Effector memory CD8-positive, alpha-beta T cell (primary cell): Measurements from ENCODE around the gene SEMA3A.

Experiments used
- ATAC-seq: fragments of 150-1000 bp; cut with Tn5 transposase; replicated peaks from 2 replicates; pipeline ENCODE4 v1.10.0; 2021; ENCODE audit warnings: mild to moderate bottlenecking, moderate library complexity
- DNase-seq, 3 experiments: peaks; one replicate each; pipeline ENCODE4 v3.0.0; 2021
- H3K27ac Mint-ChIP-seq, 2 donors: one replicate each; pipeline ENCODE4 v1.8.0; 2022; ENCODE audit warnings: mild to moderate bottlenecking in 2 of 2, mixed read lengths in 2 of 2, moderate library complexity in 2 of 2
- H3K27me3 Mint-ChIP-seq, 2 donors: one replicate each; pipeline ENCODE4 v1.8.0; 2022; ENCODE audit warnings: mixed read lengths in 2 of 2
- H3K36me3 Mint-ChIP-seq: one replicate; pipeline ENCODE4 v1.8.0; 2022; ENCODE audit warnings: mild to moderate bottlenecking, moderate library complexity, mixed read lengths; ENCODE audit not compliant: insufficient read depth
- H3K4me1 Mint-ChIP-seq, 2 donors: one replicate each; pipeline ENCODE4 v1.8.0; 2022; ENCODE audit warnings: low read depth in 2 of 2, mixed read lengths in 2 of 2
- H3K4me3 Mint-ChIP-seq, 2 donors: one replicate each; pipeline ENCODE4 v1.8.0; 2022; ENCODE audit warnings: mild to moderate bottlenecking in 2 of 2, mixed read lengths in 2 of 2, moderate library complexity in 2 of 2
- H3K9me3 Mint-ChIP-seq, 2 donors: one replicate each; pipeline ENCODE4 v1.8.0; 2022; ENCODE audit warnings: mixed read lengths in 2 of 2

SEMA3A gene

DNA sequence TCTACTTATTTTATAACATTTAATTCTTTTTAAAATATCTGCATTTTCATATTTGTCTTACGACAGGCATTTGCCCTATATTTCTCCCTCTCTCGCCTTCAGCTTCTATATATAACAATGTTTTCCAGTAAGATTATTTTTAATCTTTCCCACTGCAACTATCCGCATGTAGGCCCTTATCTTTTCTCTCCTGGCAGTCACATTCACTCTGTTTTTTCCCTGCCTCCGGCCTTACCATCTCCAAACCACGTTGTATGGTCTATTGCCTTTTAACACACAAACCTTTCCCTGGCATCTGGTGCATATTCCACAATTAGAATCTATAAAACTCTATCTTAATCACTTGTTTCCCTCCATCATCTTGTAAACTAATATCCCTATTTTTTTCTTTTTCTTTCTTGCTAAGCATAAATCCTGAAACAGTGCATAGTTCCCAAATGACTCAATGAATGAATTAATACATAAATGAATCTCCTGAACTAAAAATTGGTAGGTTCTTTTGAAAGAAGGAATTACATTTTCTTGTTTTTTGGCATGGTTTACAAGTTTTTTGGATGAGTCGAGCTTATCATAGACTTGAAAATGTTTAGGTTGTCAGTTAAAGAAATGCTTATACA lies 173.2 kb downstream of the SEMA3A start:
- Mint-ChIP-seq H3K36me3 (no peaks in the 10 kb centered on the region), H3K9me3 (peaks cover 0 to 5% of the 10 kb centered on the region in 2 donors), H3K4me3 (no peak overlapping the region), H3K4me1 (no peaks in the 10 kb centered on the region), H3K27me3 (no peaks in the 10 kb centered on the region), H3K27ac (no peak overlapping the region)
- ATAC-seq (no peak), DNase-seq (no peak)

DNA sequence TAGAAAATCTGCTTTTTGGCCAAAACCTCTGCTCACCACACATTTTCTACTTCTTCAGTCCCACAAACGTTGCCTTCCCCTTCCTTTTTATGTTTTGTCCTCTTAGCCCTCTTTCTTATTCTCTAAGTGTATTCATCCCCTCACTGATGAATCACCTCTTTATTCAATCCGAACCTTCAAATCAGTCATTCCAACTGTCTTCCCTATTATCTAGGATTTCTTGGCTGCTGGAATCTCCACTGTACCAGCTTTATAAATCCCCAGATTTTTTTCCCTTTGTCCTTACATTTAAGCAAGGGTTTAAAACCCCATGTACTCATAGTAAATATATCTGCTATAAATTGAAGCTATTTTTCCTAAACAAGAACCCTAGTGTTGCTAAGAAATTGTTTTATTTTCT lies 176.9 kb downstream of the SEMA3A start:
- no peak for ATAC-seq
- Mint-ChIP-seq H3K9me3 (peaks cover 0 to 7% of the 10 kb centered on the region in 2 donors), H3K36me3 (no peaks in the 10 kb centered on the region), H3K27me3 (no peaks in the 10 kb centered on the region), H3K4me1 (no peaks in the 10 kb centered on the region), H3K4me3 (no peak overlapping the region), H3K27ac (no peak overlapping the region)
- no peak for DNase-seq

DNA sequence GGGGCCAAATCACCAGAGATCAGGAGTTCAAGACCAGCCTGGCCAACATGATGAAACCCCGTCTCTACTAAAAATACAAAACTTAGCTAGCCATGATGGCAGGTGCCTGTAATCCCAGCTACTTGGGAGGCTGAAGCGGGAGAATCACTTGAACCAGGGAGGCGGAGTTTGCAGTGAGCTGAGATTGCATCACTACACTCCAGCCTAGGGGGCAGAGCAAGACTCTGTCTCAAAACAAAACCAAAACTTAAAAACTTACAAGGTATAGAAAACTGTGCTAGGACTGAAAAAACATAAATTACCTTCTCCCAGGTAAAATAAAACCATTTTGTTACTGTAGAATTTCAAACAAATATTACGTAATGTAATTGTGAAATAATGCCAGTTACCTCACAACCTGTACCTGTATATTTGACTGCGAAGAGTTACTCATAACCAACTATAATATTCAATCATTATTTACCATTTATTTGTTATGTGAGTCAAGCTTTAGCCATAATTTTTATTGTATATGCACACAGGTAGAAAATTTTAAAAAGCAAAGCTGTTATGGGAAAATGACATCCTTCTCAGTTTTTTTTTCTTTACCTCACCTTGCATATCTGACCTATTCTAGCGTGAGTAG lies 180.9 kb downstream of the SEMA3A start:
- Mint-ChIP-seq H3K9me3 (peaks cover 0 to 10% of the 10 kb centered on the region in 2 donors), H3K4me3 (no peak overlapping the region), H3K27me3 (no peaks in the 10 kb centered on the region), H3K27ac (no peak overlapping the region), H3K4me1 (no peaks in the 10 kb centered on the region), H3K36me3 (no peaks in the 10 kb centered on the region)
- ATAC-seq, result no peak
- no peak for DNase-seq

DNA sequence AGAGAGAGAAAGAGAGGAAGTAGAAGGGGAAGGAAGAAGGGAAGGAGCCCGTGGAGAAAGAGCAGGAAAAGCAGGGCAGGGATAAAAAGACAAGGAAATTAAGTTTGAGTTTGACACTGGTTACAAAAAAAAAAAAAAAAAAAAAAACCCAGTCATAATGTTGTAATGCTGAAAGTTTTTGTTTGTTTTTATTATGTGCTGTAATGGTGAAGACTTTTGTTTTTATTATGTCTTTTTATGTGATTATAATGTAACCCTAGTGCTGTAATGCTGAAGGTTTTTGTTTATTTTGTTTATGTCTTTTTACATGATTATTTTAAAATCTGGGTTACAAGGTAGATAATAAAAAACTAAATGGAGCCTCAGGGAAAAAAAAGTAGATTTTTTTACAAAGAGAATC lies 184.8 kb downstream of the SEMA3A start:
- H3K27ac Mint-ChIP-seq, result no peak overlapping the region
- ATAC-seq, result no peak
- H3K4me1 Mint-ChIP-seq, result no peaks in the 10 kb centered on the region

DNA sequence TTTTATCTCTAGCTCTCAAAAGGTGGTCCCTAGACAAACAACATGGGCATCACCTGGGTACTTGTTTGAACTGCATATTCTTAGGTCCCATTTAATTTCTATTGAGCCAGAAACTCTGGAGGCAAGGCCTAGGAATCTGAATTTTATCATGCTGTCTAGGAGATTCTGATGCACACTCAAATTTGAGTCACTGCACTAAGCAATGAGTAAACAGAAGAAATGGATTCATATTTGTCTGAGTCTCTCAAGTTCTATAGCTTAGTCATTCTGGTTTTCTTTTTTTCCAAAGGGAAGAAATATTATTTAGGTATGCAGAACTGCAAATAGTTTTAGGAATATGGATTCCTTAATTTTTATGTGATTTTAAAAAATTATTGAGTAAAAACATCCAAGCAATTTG lies 185.5 kb downstream of the SEMA3A start:
- no peak for ATAC-seq
- no peak for DNase-seq
- Mint-ChIP-seq H3K36me3 (no peaks in the 10 kb centered on the region), H3K27me3 (no peaks in the 10 kb centered on the region), H3K4me3 (no peak overlapping the region), H3K4me1 (no peaks in the 10 kb centered on the region), H3K27ac (no peak overlapping the region), H3K9me3 (peaks cover 0 to 5% of the 10 kb centered on the region in 2 donors)

More for the DNA sequence above, 184.8 kb downstream of the SEMA3A start:
- Mint-ChIP-seq H3K4me3 (no peak overlapping the region), H3K36me3 (no peaks in the 10 kb centered on the region), H3K9me3 (peaks cover 0 to 7% of the 10 kb centered on the region in 2 donors), H3K27me3 (no peaks in the 10 kb centered on the region)
- DNase-seq, result no peak

DNA sequence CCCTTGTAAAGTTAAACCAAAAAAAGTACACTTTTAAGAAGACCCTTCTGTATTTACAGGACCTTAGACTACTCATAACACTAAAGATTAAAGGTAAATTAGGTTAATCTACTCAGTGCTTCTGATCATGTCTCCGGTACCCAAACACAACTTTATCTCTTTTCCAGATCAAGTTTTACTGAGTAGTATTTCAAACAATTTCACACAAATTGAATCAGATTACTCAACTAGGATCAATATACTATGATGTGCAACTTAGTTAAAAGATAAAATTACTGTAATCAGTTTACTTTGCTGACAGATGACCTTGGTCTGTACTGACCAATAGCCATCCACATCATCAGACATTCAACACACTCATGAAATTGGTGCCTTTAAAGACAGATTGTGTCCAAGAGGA lies 191.4 kb downstream of the SEMA3A start:
- H3K9me3 Mint-ChIP-seq, result no peaks in the 10 kb centered on the region
- H3K27me3 Mint-ChIP-seq, result no peaks in the 10 kb centered on the region
- no peak overlapping the region for H3K4me3 Mint-ChIP-seq
- no peaks in the 10 kb centered on the region for H3K4me1 Mint-ChIP-seq
- H3K36me3 Mint-ChIP-seq, result no peaks in the 10 kb centered on the region
- no peak for DNase-seq
- ATAC-seq, result no peak
- no peak overlapping the region for H3K27ac Mint-ChIP-seq

DNA sequence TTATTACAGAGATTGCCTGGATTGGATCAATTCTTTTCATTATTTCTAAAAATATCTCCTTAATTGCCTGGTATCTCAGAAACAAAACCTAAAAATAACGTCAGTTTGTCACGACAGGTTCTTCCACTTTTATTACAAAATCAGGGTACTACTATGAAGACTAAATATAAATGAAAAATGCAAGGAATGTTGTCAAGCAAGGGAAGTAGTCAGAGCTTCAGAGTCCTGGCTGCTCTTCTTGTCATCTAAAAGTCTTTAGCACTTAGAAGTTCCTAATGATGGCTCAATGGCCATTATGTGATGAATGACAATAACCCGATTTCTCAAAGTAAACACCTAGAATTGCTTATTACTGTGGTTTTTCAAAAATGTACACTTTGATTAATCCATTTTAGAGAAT lies 192.2 kb downstream of the SEMA3A start:
- Mint-ChIP-seq H3K27ac (no peak overlapping the region), H3K36me3 (no peaks in the 10 kb centered on the region), H3K27me3 (no peaks in the 10 kb centered on the region), H3K9me3 (no peaks in the 10 kb centered on the region), H3K4me3 (no peak overlapping the region), H3K4me1 (no peaks in the 10 kb centered on the region)
- no peak for ATAC-seq
- no peak for DNase-seq

DNA sequence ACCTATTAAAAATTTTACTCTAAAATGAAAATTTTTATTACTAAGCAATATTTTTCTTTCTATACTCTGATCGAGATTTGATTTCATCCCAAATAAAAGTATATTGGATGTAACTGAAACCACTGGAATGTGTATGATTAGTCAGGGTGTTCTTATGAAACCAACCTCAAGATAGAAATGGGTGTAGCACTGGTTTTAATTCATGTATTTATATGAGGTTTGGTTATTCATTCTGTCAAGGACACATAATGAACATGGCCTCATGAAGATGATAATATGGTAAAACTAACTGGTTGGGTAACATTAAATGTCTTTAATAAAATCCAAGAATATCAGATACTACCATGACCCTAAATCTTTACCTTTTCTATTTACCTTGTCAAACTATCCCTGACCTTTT lies 197.7 kb downstream of the SEMA3A start:
- DNase-seq (no peak), ATAC-seq (no peak)
- H3K36me3 Mint-ChIP-seq, result no peaks in the 10 kb centered on the region
- no peak overlapping the region for H3K4me3 Mint-ChIP-seq
- H3K9me3 Mint-ChIP-seq, result no peaks in the 10 kb centered on the region
- no peaks in the 10 kb centered on the region for H3K4me1 Mint-ChIP-seq
- no peaks in the 10 kb centered on the region for H3K27me3 Mint-ChIP-seq
- H3K27ac Mint-ChIP-seq, result no peak overlapping the region

DNA sequence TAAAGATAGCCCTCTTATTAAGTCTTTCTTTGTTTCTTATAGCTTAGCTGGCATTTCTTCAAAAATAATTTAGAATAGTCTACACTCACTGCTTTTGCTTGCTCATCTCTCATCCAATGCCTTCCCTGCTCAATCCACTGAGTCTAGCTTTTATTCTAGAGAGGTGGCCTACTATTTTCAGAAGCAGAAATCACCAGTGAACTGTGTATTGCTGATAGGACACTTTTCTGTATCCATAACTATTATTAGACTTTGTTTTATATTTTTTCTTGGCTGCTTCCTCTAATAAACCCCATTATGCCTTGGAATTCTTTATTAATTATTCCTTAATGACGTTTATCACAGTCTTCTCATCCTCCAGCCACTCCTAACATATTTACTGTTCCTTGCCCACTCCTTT lies 206.8 kb downstream of the SEMA3A start:
- H3K27ac Mint-ChIP-seq, result no peak overlapping the region
- DNase-seq (no peak), ATAC-seq (no peak)
- no peak overlapping the region for H3K4me3 Mint-ChIP-seq
- H3K27me3 Mint-ChIP-seq, result no peaks in the 10 kb centered on the region
- peaks cover 3% of the 10 kb centered on the region for H3K36me3 Mint-ChIP-seq
- H3K9me3 Mint-ChIP-seq, result peaks cover 8 to 11% of the 10 kb centered on the region in 2 donors
- H3K4me1 Mint-ChIP-seq, result no peaks in the 10 kb centered on the region

DNA sequence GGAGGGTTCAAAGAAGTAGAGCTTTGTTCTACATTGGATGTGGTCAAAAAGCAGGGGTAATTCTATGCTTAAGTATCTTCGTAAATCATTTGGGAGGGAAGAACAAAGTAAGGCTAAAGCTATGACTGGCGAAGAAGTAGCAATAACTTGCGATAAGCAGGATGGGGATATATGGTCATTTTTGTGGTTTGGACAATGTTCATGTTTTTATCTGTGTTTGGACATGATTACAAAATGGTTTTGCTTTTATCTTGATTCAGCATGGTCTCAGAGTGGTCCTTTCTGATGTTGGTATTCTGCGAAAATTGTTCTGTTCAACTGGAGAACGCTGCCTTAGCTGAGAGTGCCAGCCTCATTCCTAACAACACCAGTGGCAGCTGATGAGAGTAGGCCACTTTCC lies 208.8 kb downstream of the SEMA3A start:
- Mint-ChIP-seq H3K4me1 (no peaks in the 10 kb centered on the region), H3K27me3 (no peaks in the 10 kb centered on the region), H3K9me3 (peaks cover 8 to 11% of the 10 kb centered on the region in 2 donors), H3K27ac (no peak overlapping the region), H3K4me3 (no peak overlapping the region), H3K36me3 (peaks cover 3% of the 10 kb centered on the region)
- DNase-seq, result no peak
- no peak for ATAC-seq

DNA sequence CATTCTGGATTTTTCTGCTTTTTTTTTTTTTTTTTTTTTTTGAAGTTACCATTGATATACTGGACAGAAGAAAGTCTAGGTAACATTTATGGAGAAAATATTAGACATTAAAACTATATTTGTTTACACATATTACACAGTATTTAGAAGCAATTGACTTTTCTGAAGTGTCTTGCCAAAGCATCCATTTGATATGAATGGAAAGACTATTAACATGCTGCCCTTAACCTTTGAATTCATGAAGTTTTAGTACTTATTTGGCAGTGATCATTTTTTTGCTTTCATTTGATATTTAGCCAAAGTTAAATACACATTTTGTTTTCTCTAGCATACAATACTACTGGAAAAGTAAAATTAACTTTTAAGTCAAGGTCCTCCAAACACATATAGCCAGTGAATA lies 210.0 kb downstream of the SEMA3A start:
- H3K27ac Mint-ChIP-seq, result no peak overlapping the region
- no peak overlapping the region for H3K4me3 Mint-ChIP-seq
- ATAC-seq, result no peak
- H3K9me3 Mint-ChIP-seq, result peaks cover 8 to 11% of the 10 kb centered on the region in 2 donors
- no peaks in the 10 kb centered on the region for H3K4me1 Mint-ChIP-seq
- H3K36me3 Mint-ChIP-seq, result peaks cover 3% of the 10 kb centered on the region
- no peak for DNase-seq
- no peaks in the 10 kb centered on the region for H3K27me3 Mint-ChIP-seq

DNA sequence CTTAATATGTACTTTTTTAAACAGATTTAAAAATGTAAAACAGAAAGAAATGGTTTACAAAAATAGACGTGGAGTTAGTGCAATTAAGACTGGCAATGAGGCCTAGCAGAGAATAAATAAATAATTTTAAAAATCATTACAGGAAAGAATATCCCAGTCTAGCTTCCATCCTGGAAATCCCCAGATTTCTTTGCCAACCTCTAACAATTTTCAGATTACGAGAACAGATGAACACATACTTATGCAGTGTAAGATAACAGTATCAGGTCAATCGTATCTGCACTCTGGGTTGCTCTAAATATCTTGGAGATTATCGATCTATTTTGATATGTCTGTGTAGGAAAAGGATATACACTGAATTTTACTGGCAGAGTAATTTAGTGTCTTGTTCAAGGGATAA lies 210.5 kb downstream of the SEMA3A start:
- Mint-ChIP-seq H3K9me3 (peaks cover 8 to 11% of the 10 kb centered on the region in 2 donors), H3K4me1 (no peaks in the 10 kb centered on the region), H3K27ac (no peak overlapping the region), H3K27me3 (no peaks in the 10 kb centered on the region), H3K4me3 (no peak overlapping the region), H3K36me3 (peaks cover 3% of the 10 kb centered on the region)
- DNase-seq (no peak), ATAC-seq (no peak)

DNA sequence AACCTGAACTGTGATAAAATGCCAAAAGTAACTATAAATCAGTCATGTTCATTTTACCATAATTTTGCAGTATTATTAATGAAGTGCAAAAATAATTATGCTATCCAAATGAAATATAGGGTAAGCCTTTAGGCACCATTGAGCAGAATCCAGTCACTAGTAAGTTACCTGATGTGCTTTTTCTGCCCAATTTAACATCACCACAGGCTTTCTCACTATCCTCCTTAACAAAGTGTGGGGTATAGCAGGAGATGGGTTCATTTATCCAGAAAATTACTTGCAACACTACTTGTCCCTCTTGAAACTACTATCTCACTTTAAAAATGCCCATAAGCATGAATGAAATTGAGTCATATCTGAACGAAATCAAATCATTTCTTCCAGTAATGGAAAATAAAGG lies 211.0 kb downstream of the SEMA3A start:
- Mint-ChIP-seq H3K9me3 (peaks cover 8 to 11% of the 10 kb centered on the region in 2 donors), H3K36me3 (peaks cover 3% of the 10 kb centered on the region), H3K4me1 (no peaks in the 10 kb centered on the region), H3K4me3 (no peak overlapping the region), H3K27ac (no peak overlapping the region), H3K27me3 (no peaks in the 10 kb centered on the region)
- ATAC-seq, result no peak
- DNase-seq, result no peak

DNA sequence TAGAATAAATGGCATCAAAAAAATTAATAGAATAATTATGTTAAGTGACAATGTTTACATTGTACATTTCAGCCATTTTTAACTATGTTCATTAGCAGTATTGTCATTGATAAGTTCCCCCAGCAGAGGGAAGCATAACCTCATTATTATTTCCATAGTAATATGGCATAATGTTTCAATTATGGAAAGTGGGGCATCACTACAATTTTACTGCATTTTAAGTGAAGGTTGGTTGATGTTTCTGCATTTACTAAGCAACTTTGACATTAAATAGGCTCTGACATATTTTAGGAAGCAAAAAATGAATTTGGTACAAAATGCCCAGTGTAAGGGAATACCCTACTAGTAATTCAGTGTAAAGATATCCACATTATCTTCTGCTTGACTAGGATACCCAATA lies 218.3 kb downstream of the SEMA3A start:
- ATAC-seq (no peak), DNase-seq (no peak)
- Mint-ChIP-seq H3K27me3 (no peaks in the 10 kb centered on the region), H3K9me3 (no peaks in the 10 kb centered on the region), H3K4me1 (no peaks in the 10 kb centered on the region), H3K4me3 (no peak overlapping the region), H3K27ac (no peak overlapping the region), H3K36me3 (peaks cover 4% of the 10 kb centered on the region)
